Measurements from ENCODE around the gene OSBP2. TPM values are rescaled to one million over a fixed set of nuclear protein-coding genes. Genes with fewer than 3 reads are reported as not detected.

Gene OSBP2
- total and polyA plus RNA-seq, 2 of the 13 experiments (the other 11 are each of a cell fraction or from before 2014, with no cell fraction given): 5.0 to 7.7 TPM

GRCh38 chr22:30830907-30831306 lies 136.2 kb downstream of the OSBP2 start (continued):
- TF ChIP-seq MAZ (IDR thresholded peaks at IDR 0.05; ENCODE audit: borderline replicate concordance, low read depth, low read length): no peak
- no peak for TF ChIP-seq MAZ (CRISPR knock-in tag; IDR thresholded peaks at IDR 0.05; ENCODE audit: low read depth)
- no peak for TF ChIP-seq TAF1 (CRISPR knock-in tag; IDR thresholded peaks at IDR 0.05)
- no peak for TF ChIP-seq ZNF549 (CRISPR knock-in tag; IDR thresholded peaks at IDR 0.05)
- no peak for TF ChIP-seq ZNF143 (CRISPR knock-in tag; IDR thresholded peaks at IDR 0.05)

GRCh38 chr22:30832407-30832987 lies 137.8 kb downstream of the OSBP2 start:
- Histone ChIP-seq H3K4me3 (replicated peaks in 1 of 3; ENCODE audit: insufficient read depth in 1 of 3, low read depth in 2 of 3, low read length in 3 of 3) (no peak overlapping the region), H3K9me3 (ENCODE audit: low read length) (no peaks in the 10 kb centered on the region), H4K20me1 (ENCODE audit: insufficient read depth, low read length) (no peaks in the 10 kb centered on the region), H3K36me3 (replicated peaks in 1 of 2; ENCODE audit: control insufficient read depth in 1 of 2, insufficient read depth in 2 of 2, low read length in 2 of 2) (no peaks in the 10 kb centered on the region), H3K27ac (ENCODE audit: extremely low read length, insufficient read depth, low read length) (no peak overlapping the region), H3K4me1 (ENCODE audit: insufficient read depth, low read length) (no peaks in the 10 kb centered on the region), H3K27me3 (ENCODE audit: control insufficient read depth in 1 of 2, insufficient read depth in 2 of 2, low read length in 2 of 2) (peaks cover 0 to 19% of the 10 kb centered on the region in 2 experiments; a peak in 3 of 5 replicates), H3K9ac (ENCODE audit: insufficient read depth, low read depth, low read length) (no peak overlapping the region), H3K79me2 (ENCODE audit: insufficient read depth, low read length) (no peaks in the 10 kb centered on the region), H2AFZ (ENCODE audit: low read length) (no peak overlapping the region), H3K4me2 (ENCODE audit: low read depth, low read length) (no peak overlapping the region)
- no TSS peak for BruUV-seq (replicated peaks)
- TF ChIP-seq ZNF205 (CRISPR knock-in tag; IDR thresholded peaks at IDR 0.05): no peak
- TF ChIP-seq FOXA1 (IDR thresholded peaks at IDR 0.05): no peak
- no peak for TF ChIP-seq FOXA1 (CRISPR knock-in tag; IDR thresholded peaks at IDR 0.05)
- TF ChIP-seq ZNF770 (CRISPR knock-in tag; IDR thresholded peaks at IDR 0.05): no peak
- TF ChIP-seq PPARG (CRISPR knock-in tag; conservative IDR thresholded peaks at IDR 0.05): no peak
- no peak for TF ChIP-seq XBP1 (CRISPR knock-in tag; IDR thresholded peaks at IDR 0.05)
- no peak for TF ChIP-seq ZNF256 (CRISPR knock-in tag; conservative IDR thresholded peaks at IDR 0.05)
- no peak for TF ChIP-seq ZNF280D (CRISPR knock-in tag; IDR thresholded peaks at IDR 0.05)
- TF ChIP-seq NBN (conservative IDR thresholded peaks at IDR 0.05): no peak
- ChIA-PET CTCF (ENCODE audit: low intra/inter-chr PET ratio, low total read pairs) (no interaction called here), POLR2A (no interaction called here)
- WGBS (ENCODE audit: low lambda C conversion rate): 60% methylated on average over 3 of the region's 6 CpGs
- no peak for FAIRE-seq
- intact Hi-C loops (cut with micrococcal nuclease; ENCODE audit: unreplicated experiment) (no loop called here), in situ Hi-C loops (cut with HindIII; ENCODE audit: extremely low pct_ligation_motif_present, low pct_unique_long_range_greater_than_20kb) (no loop called here)
- ATAC-seq: no peak
- no peak for DNase-seq (ENCODE audit: low spot score)
